Measurements from ENCODE around the gene MYOM1.

DNA sequence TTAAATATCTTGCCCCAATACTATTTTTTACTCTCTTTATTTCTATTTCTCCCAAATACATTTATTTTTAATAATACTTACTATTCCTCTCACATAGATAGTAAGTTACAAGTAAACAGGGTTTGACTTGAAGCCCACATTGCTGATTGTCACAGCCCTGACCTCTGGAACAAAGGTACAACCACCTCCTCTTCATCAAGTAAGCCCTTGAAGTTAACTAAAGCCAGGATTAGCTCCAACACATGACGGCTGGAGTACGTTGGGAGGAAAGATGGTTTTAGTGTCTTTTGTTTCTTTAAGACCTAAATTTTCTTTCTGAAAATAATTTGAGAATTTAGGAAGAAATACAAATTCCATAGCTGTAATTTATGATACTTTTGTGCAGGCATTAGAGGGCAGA, 949 bp downstream of the MYOM1 start:
- TF ChIP-seq, protein P1, sequence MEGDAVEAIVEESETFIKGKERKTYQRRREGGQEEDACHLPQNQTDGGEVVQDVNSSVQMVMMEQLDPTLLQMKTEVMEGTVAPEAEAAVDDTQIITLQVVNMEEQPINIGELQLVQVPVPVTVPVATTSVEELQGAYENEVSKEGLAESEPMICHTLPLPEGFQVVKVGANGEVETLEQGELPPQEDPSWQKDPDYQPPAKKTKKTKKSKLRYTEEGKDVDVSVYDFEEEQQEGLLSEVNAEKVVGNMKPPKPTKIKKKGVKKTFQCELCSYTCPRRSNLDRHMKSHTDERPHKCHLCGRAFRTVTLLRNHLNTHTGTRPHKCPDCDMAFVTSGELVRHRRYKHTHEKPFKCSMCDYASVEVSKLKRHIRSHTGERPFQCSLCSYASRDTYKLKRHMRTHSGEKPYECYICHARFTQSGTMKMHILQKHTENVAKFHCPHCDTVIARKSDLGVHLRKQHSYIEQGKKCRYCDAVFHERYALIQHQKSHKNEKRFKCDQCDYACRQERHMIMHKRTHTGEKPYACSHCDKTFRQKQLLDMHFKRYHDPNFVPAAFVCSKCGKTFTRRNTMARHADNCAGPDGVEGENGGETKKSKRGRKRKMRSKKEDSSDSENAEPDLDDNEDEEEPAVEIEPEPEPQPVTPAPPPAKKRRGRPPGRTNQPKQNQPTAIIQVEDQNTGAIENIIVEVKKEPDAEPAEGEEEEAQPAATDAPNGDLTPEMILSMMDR (IDR thresholded peaks at IDR 0.05; ENCODE audit: low read depth, low read length): no peak
- no peak for TF ChIP-seq EZH2phosphoT487 (IDR thresholded peaks at IDR 0.05; ENCODE audit: low read depth)

All from OCI-LY3 (cell line).